Fibroblast of pulmonary artery (primary cell): ENCODE data around the gene NEURL4.
A peak's percentile ranks its signal among the peaks of the same experiment; 100 is the strongest.

ENCODE experiments used
- DNase-seq: peaks from one replicate; pipeline ENCODE4 v3.0.0-alpha.2; 2010; ENCODE audit warnings: low read depth
- H3K4me3 ChIP-seq: replicated peaks from 2 replicates; pipeline ENCODE4 v1.5.1; 2011; ENCODE audit warnings: low read depth, mild to moderate bottlenecking, control low read depth, low read length, moderate library complexity
- CTCF ChIP-seq: IDR thresholded peaks from 2 replicates; pipeline ENCODE4 v1.5.1; 2011; ENCODE audit warnings: mild to moderate bottlenecking, control low read depth, low read length, inconsistent platforms; ENCODE audit errors: missing control alignments

NEURL4 gene

GRCh38 chr17:7322520-7323194, 6.5 kb downstream of the NEURL4 start:
- no peak for DNase-seq
- no peak overlapping the region for H3K4me3 ChIP-seq
- TF ChIP-seq CTCF = no peak

DNA sequence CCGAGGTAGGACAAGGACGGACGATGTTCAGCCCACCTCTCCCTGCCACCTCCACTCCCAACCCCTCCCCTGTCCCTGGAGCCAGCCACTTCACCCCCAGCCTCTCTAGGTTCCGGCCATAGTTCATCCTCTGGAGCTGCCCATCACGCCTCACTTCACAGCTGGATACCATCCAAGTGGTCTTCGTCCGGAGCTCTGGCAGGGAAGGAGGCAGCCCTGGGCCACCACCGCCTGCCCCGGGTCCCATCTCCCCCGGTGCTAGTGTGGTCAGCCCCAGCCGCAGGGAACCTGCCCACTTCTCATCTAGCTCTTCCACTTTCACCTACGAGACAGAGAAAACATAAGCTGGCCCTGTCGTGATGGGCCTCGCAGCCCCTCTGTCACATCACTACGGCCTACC, 7.7 kb downstream of the NEURL4 start:
- no peak for DNase-seq
- no peak for TF ChIP-seq CTCF
- no peak overlapping the region for H3K4me3 ChIP-seq

DNA sequence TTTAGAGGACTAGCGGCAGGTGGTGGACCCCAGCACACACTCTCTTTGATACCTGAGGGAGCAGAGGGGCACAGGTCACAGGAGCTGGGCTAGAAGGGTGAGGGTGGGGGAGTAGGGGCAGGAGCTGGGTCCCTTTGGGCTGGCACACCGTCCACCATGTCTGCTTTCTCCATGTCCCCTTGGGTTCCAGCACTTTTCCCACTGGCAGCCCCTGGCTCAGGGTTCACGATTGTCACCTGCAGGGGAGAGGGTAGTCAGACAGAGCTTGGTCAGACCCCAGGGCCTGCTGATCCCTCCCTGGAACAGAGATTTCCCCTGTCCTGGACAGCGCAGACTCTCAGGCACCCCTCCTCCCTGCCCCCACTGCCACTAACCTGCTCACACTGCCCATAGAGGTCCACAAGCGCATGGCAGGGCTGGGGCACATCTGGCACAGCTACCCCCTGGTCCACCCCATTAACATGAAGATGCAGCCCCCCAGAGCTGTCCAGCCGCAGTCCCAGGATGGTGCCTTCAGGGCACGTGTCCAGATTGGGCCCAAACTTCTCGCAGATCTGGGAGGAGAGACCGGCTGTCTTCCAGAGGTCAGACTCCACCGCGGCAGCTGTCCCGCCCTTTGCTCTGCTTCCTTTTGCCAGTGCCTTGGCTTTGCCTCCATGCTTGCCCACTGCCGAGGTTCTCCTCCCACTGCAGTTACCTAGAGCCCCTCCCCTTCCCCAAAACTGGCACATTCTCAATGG, 10.8 kb downstream of the NEURL4 start:
- no peak for TF ChIP-seq CTCF
- no peak for DNase-seq
- H3K4me3 ChIP-seq = no peak overlapping the region

DNA sequence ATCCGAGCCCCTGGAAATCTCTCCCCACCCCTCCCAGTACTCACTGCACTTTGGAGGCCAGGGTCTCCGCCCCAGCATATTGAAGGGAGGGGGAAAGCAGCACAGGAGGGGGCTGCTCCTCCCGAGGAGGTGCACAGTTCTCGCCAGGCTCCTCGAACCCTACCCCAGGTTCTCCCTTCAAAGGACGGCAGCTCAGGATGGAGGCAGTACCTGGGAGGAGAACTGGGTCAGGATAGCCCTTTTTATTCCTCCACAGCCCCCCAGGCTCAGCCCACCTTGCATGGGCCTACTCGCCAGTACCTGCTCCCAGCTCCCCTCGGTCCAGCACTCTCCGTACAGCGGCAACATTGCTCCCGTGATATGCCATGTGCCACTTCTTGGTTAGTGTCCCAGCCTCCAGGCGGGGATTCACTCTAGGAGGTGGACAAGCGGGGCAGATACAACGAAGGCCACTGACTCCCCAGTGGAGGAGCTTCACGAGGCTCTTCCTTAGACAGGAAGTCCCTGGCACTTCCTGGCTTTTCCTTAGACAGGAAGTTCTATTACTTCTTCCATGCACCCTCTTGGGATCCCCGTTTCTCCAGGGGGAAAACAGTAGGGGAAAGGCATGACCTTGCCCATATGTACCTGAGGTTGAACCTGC, 11.9 kb downstream of the NEURL4 start:
- TF ChIP-seq CTCF = no peak
- no peak for DNase-seq
- H3K4me3 ChIP-seq = no peak overlapping the region

- DNase-seq = no peak
- H3K4me3 ChIP-seq = peak overlapping the region; percentile 82
- no peak for TF ChIP-seq CTCF
These were observed 13.4 kb downstream of the NEURL4 start for GRCh38 chr17:7315570-7316235.

DNA sequence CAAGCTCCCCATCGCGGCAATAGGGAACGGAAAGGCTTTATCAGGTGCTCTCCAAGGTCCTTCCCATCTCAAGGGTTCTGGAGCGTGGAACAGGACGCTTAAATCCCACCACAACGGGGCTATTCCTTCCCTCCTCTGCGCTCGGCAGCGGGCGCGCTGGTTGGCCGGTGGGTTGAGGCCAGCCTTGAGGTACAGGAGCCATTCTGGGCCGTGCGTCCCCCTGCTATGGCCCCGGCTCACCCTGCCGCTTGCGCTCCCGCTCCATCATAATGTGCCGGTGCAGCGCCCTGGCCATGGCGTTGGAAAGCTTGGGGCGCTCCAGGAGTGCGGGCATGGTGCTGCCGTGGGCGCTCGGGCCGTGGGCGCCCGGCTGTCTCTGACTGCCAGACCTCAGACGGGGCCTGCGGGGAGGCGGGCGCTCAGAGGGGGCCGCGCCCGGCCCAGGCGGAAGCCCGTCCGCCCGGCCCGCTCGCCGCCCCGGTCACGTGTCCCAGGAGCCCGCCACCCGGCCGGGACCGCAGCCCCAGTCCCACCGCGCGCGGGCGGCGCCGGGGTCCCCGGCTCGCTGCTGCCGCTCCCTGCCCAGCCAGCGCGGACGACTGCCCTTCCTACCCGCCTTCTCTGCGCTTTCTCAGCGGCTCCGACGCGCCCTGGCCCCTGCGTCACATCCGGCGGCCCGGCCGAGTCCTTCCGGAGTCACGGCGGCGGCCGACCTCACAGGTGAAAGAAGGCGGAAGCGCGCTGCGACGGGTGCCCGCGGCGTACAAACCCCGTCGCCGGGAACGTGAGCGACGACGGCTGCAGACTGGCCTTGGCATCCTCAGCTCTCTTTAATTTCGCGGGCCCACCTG, 14.2 kb downstream of the NEURL4 start, which contains the start of gene GPS2:
TSS of gene GPS2 (minus strand) at position 642 of the 851 bp plus-strand sequence. CDS start at position 334, 308 bp downstream.
- peak within 1 kb of the TSS; percentile 82 for H3K4me3 ChIP-seq
- DNase-seq = peak; percentile 76
- no peak for TF ChIP-seq CTCF
